T-helper 1 cell treated with Interleukin-12 subunit alpha and Interleukin-12 subunit beta and Interleukin-4 antibody, amounts not matched to agents 30 ng/mL and 1 ng/mL, for 36 hours (primary cell): Measurements from ENCODE around the gene FAM135A. TPM values are rescaled to one million over a fixed set of nuclear protein-coding genes. Genes with fewer than 3 reads are reported as not detected.
"Not testable (repeated sequence)": the region's sequence is repeated elsewhere in the genome, so short reads cannot be mapped to it uniquely, and the experiment has no call there.

Source experiments
- intact Hi-C: fragments of 100-400 bp; cut with micrococcal nuclease; formaldehyde crosslinking; loops from one replicate; pipeline ENCODE4 v1.15.1; 2024
- total RNA-seq: library from RNA; stranded (reverse); gene quantifications from 2 replicates; pipeline ENCODE4 v1.2.3, GENCODE V29; 2022

FAM135A gene
- total RNA-seq, 1 donor from 2014 or later = 11.2 TPM

GRCh38 chr6:70456735-70457134 lies 43.4 kb downstream of the FAM135A start:
- intact Hi-C loops = no loop called here

- intact Hi-C loops = no loop called here
These were observed 45.9 kb downstream of the FAM135A start for GRCh38 chr6:70459235-70459634.

- intact Hi-C loops = not testable (repeated sequence)
These were observed 46.4 kb downstream of the FAM135A start for GRCh38 chr6:70459699-70460098.

- intact Hi-C loops = no loop called here
These were observed 56.7 kb downstream of the FAM135A start for GRCh38 chr6:70470016-70470415.

GRCh38 chr6:70470510-70470909 lies 57.2 kb downstream of the FAM135A start:
- intact Hi-C loops = not testable (repeated sequence)

- intact Hi-C loops = loop anchor here (5.0 kb wide), 1 partner anchor 102 kb away; no protein-coding TSS in a partner anchor
These were observed 61.4 kb downstream of the FAM135A start for GRCh38 chr6:70474751-70475150.

- intact Hi-C loops = loop anchor here (5.0 kb wide), 1 partner anchor 107 kb away; no protein-coding TSS in a partner anchor
These were observed 65.9 kb downstream of the FAM135A start for GRCh38 chr6:70479236-70479635.

GRCh38 chr6:70486638-70487037 lies 73.3 kb downstream of the FAM135A start:
- intact Hi-C loops = not testable (repeated sequence)

GRCh38 chr6:70489364-70489763 lies 76.1 kb downstream of the FAM135A start:
- intact Hi-C loops = no loop called here

- intact Hi-C loops = no loop called here
These were observed 81.5 kb downstream of the FAM135A start for GRCh38 chr6:70494833-70495232.

- intact Hi-C loops = not testable (repeated sequence)
These were observed 82.5 kb downstream of the FAM135A start for GRCh38 chr6:70495790-70496189.

- intact Hi-C loops = no loop called here
These were observed 89.2 kb downstream of the FAM135A start for GRCh38 chr6:70502484-70502883.

GRCh38 chr6:70503813-70504465 lies 90.6 kb downstream of the FAM135A start:
- intact Hi-C loops = no loop called here

GRCh38 chr6:70506321-70506720 lies 93.0 kb downstream of the FAM135A start:
- intact Hi-C loops = no loop called here

- intact Hi-C loops = no loop called here
These were observed 93.9 kb downstream of the FAM135A start for GRCh38 chr6:70507161-70507560.

- intact Hi-C loops = no loop called here
These were observed 95.6 kb downstream of the FAM135A start for GRCh38 chr6:70508953-70509352.

- intact Hi-C loops = no loop called here
These were observed 97.3 kb downstream of the FAM135A start for GRCh38 chr6:70510600-70510999.

- intact Hi-C loops = no loop called here
These were observed 105.4 kb downstream of the FAM135A start for GRCh38 chr6:70518723-70519122.

- intact Hi-C loops = loop anchor here (1.0 kb wide), 4 partner anchors 166 to 492 kb away; no protein-coding TSS in a partner anchor
These were observed 107.3 kb downstream of the FAM135A start for GRCh38 chr6:70520575-70520974.

GRCh38 chr6:70524721-70525286 lies 111.5 kb downstream of the FAM135A start:
- intact Hi-C loops = no loop called here

- intact Hi-C loops = no loop called here
These were observed 113.9 kb downstream of the FAM135A start for GRCh38 chr6:70527071-70527737.

- intact Hi-C loops = no loop called here
These were observed 116.7 kb downstream of the FAM135A start for GRCh38 chr6:70530023-70530422.
